Stimulated activated CD8-positive, alpha-beta memory T cell treated with anti-CD3 and anti-CD28 coated beads, Interleukin-7, amount 100 ng/mL, for 1 hour (primary cell): ENCODE results near the gene LRWD1.
A peak's percentile ranks its signal among the peaks of the same experiment; 100 is the strongest.

ENCODE experiments used
- DNase-seq, 2 donors: peaks; one replicate each; pipeline ENCODE4 v3.0.0-alpha.2; 2020; ENCODE audit warnings: low read depth in 2 of 2

LRWD1 gene

GRCh38 chr7:102464577-102465280 lies at the start of gene LRWD1, which contains the start of gene ALKBH4:
LRWD1 (plus strand) TSS chr7:102464984; CDS start chr7:102465081, 97 bp downstream.
ALKBH4 (minus strand) TSS chr7:102464863; CDS start chr7:102464836, 27 bp downstream.
- DNase-seq, result peak; percentile 88

DNA sequence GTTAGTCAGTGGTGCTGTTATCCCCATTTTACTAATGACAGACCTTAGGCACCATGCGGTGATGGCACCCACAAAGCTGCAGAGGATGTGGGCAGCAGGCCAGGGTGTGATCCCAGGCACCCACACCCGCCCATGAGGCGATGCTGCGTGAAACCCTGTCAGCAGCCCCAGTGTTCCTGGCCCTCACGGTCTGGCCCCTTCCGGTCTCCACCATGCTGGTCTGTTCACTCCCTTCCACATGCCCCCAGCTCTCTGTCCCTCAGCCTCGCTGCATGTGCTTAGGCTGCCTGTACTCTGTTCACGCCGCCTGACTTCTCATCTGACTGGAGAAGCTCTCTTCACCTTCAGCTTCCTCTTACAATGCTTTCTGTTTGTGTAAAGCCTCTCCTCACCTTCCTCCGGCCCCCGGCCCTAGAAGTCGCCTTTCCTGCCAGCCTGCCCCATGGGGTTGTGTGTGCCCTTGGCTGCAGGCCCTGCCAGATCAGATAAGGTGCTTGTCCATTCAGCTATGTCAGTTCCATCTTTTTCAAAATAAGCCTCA lies 49.0 kb upstream of the LRWD1 start:
- peak; percentile 34 to 44 for DNase-seq

DNA sequence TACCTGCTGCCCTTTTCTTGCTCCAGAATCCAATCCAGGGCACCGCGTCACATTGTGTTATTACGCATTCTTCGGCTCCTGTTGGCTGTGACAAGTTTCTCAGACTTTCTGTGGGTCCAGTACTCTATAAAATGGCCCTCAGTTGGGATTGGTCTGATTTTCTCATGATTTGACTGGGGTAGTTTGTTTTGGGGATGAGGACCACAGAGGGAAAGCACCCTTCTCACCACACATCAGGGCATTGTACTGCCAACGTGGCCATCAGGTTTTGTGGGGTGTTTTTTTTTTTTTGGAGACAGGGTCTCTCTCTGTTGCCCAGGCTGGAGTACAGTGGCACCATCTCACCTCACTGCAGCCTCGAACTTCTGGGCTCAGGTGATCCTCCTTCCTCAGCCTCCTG lies 48.4 kb upstream of the LRWD1 start:
- no peak for DNase-seq

GRCh38 chr7:102417105-102417504 lies 47.7 kb upstream of the LRWD1 start:
- DNase-seq, result no peak

- DNase-seq, result no peak
Measured at GRCh38 chr7:102418592-102418991, 46.2 kb upstream of the LRWD1 start.

GRCh38 chr7:102421706-102422240 lies 43.0 kb upstream of the LRWD1 start:
- DNase-seq, result no peak

GRCh38 chr7:102424129-102424551 lies 40.6 kb upstream of the LRWD1 start:
- DNase-seq, result no peak

DNA sequence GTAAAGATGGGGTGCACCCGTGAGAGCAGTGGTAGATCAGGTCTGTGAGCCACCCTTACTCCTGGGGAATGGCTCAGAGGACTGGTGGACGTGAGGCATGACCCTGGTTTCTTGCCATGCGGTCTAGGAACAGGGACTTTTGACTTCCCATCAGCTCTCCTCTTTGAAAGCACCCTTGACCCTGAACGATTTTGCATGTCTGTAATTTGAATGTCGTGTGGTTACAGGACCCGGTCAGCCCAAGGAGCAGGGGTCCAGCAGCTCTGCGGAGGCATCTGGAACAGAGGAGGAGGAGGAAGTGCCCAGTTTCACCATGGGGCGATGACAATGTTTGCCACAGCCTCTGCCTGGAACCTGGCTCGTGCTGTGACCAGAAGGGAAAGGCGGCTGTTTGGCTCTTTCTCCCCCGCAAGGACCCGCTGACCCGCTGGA lies 40.0 kb upstream of the LRWD1 start:
- DNase-seq, result no peak

GRCh38 chr7:102425639-102426267 lies 39.0 kb upstream of the LRWD1 start:
- DNase-seq, result peak; percentile 54 to 66

DNA sequence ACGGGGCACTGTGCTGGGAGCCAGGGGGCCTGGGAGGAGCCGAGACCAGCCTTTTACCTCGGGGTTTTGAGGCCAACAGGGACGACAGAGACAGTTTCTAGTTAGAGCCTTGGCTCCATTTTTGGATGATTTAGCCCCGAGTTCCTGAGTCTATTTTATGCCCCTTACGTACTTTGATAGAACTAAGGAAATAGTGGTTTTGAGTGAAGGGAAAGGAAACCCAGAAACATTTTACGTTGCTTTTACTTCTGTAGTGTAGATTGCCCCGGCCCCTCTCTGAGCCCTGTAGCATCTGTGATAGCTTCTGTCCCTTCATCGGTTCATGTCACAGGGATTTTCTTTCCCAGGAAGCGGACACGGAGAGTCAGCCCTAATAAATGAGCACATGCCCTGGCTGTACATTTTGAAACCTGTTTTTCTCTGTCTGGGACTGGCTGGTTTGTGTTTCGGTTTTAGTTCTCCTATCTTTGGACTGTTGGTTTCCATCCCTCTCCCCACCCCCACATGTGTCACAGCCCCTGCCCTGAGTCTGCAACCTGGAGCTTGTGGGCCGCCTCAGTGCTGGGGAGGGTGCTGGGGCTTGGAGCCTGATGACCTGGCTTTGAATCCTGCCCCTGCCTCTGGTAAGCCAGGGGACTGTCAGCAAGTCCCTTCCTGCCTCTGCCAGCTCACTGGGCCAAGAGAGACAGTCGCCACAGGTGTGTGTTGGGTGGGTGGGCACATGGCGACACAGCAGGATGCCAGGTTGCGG lies 38.3 kb upstream of the LRWD1 start:
- peak in 1 of 2 donors; percentile 26 for DNase-seq

- no peak for DNase-seq
Measured at GRCh38 chr7:102427019-102427405, 37.8 kb upstream of the LRWD1 start.

DNA sequence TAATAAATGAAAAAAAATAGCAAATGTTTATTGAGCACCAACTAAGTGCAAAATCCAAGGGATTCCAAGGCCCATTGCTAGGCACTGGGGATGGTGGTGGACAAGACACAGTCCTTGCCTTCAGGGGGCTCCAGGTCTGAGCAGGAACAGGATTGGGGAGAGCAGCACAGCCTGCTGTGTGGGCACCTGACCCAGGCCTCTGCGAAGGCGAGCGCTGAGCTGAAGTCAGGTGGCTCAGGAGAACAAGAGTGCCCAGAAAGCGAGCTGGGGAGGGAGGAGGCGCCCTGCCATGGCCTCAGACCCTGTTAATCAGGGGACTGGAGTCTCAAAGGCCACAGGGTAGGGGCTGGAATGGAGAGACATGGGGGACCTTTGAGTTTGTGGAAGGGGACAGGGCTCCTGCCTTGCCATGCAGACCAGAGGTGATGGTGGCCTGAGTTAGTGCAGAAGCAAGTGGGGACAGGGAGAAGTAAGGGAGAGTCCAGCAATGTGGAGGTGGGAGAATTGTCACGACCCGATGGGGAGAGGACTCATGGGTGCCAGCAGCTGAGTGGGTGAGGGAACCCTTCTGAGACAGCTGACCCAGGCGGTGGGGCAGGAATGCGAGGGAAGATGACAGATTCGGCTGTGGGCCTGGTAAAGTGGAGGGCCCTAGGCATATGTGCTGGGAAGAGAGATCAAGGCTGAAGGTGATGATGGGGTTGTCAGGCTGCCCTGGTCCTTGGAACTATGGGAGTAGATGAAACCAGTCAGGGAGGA lies 35.5 kb upstream of the LRWD1 start:
- DNase-seq, result no peak

DNA sequence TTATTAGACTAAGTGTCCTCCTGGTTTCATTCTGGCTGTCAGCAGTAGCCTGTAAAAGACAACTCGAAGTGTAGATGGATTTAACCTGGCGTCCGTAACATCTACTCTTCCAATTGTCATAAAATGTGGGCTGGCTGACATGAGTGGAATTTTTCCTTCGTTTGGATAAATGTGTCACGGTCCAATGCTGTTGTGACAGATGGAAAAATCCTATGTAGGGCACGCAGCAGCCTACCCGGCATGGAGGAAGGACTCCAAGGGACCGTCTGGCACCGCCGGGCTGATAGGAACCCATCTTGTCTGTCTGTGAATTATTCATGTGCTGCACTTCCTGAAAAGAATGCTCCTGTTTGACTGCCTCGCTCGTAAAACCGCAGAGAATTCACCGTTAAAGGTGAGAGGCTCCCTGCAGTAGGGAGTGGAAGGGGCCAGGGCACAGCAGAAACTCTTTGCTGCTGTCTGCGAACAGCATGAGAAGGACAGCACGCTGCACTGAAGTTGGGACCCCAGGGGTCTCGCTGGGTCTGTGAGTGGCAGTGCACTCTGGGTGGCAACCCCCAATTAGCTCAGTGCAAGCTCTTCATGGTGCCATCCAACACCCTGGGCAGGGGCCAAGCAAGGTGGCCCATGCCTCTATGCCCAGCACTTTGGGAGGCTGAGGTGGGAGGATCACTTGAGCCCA lies 33.0 kb upstream of the LRWD1 start:
- DNase-seq, result peak in 1 of 2 donors; percentile 15

GRCh38 chr7:102432442-102433218 lies 32.2 kb upstream of the LRWD1 start:
- DNase-seq, result no peak

DNA sequence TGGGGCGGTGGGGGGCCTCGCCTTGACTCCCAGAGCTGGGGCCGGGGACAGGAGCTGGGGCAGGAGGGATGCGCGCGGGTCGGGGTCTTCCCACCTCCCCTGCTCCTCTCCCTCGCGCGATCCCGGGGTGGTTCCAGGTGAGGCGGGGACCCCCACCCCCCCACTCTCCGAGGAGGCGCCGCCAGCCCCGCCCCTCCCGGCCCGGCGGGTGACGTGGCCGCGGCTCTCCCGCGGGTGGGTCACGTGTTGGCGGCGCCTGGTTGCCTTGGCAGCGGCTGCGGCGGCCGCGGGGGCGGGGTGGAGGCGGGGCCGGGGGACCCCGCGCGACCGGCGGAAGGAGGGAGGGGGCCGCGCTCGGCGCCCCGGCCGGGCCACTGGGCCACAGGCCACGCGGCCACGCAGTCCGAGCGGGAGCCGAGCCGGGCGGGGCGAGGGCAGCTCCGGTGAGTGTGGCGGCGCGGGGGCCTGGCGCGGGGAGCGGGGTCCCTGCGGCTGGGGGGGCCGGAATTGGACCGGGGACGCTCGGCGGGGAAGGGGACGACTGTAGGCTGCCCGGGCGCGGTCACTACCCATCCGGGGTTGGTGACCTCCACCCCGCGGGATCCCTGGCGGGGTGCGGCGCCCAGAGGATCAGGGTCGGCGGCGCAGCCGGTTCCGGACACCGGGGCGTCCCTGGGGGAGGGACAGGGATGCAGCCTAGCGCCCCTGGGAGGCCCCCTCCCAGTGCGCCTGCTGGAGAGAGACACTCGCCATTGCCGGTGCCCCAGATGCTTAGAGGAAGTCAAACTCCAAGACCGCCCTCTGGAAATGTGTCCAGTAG lies 31.4 kb upstream of the LRWD1 start, which contains the start of gene ORAI2:
Gene ORAI2, plus strand, starts transcription at position 357 of the 820 bp plus-strand sequence. CDS start 5,382 bp downstream, outside the sequence.
- DNase-seq, result peak; percentile 80

DNA sequence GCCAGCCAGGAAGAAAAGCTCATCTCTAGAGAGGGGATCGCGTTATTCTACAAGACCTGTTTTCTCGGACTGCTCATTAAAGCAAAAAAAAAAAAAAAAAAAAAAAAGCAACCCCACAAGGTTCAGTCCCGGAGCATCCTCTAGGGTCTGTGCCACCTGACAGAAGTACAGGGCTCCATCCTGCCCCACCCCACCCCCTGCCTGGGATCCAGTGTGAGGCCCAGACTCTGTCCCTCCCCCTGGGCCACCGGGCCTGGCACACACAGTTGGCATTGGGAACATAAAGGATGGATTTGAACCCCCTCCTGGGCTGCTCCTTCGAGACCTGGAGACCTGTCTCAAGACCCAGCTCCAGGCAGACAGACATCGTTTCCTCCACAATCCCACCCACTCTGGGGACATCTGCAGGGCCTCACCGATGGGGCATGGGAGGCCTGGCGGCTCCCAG lies 30.7 kb upstream of the LRWD1 start:
- no peak for DNase-seq

DNA sequence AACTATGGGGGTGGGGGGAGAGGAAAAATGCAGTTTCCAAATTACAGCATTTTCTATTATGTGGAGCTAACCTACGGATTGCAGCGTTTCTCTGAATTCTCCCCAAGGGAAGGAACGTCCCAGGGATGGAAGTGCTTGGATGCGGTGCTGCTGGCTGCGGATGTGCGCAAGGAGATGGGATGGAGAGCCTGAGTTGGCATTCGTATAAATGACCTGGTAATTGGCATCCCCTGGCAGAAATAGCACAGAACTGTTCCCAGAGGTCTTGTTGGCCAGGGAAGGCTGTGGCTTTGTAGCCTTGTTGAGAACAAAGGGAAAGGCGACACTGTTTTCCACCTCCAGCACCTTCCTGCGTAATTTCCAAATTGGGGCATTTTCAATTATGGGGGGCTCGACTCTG lies 28.7 kb upstream of the LRWD1 start:
- no peak for DNase-seq

- DNase-seq, result no peak
Measured at GRCh38 chr7:102439963-102440795, 24.6 kb upstream of the LRWD1 start.
